HFF-Myc (cell line): Measurements from ENCODE around the gene AFDN.

Source experiments
- DNase-seq: peaks from one replicate; pipeline ENCODE4 v3.0.0-alpha.2; 2011; ENCODE audit warnings: low read depth; ENCODE audit errors: extremely low read depth
- H3K4me3 ChIP-seq: replicated peaks from 2 replicates; pipeline ENCODE4 v1.5.1; 2011; ENCODE audit warnings: low read depth, mild to moderate bottlenecking, control low read depth, low read length
- CTCF ChIP-seq: IDR thresholded peaks from 2 replicates; pipeline ENCODE4 v1.5.1; 2012; ENCODE audit warnings: mild to moderate bottlenecking, low read depth, low read length, control low read depth; ENCODE audit errors: missing control alignments

The AFDN gene

GRCh38 chr6:167840526-167841179, 13.9 kb downstream of the AFDN start:
- DNase-seq: no peak
- no peak for TF ChIP-seq CTCF
- H3K4me3 ChIP-seq: no peak overlapping the region

- H3K4me3 ChIP-seq: no peak overlapping the region
- no peak for TF ChIP-seq CTCF
- DNase-seq: no peak
Observed at GRCh38 chr6:167841981-167842380, 15.3 kb downstream of the AFDN start.

- TF ChIP-seq CTCF: no peak
- no peak for DNase-seq
- no peak overlapping the region for H3K4me3 ChIP-seq
Observed at GRCh38 chr6:167842457-167842856, 15.7 kb downstream of the AFDN start.

GRCh38 chr6:167843023-167843422, 16.3 kb downstream of the AFDN start:
- H3K4me3 ChIP-seq: no peak overlapping the region
- no peak for TF ChIP-seq CTCF
- DNase-seq: no peak

GRCh38 chr6:167845856-167846255, 19.1 kb downstream of the AFDN start:
- DNase-seq: no peak
- TF ChIP-seq CTCF: no peak
- H3K4me3 ChIP-seq: no peak overlapping the region

- H3K4me3 ChIP-seq: no peak overlapping the region
- DNase-seq: no peak
- TF ChIP-seq CTCF: no peak
Observed at GRCh38 chr6:167846997-167847606, 20.4 kb downstream of the AFDN start.
